ENCODE measurements around the gene LIMK2.

The LIMK2 gene

GRCh38 chr22:31275576-31275975 lies 63.5 kb downstream of the LIMK2 start:
- no peak for DNase-seq

DNA sequence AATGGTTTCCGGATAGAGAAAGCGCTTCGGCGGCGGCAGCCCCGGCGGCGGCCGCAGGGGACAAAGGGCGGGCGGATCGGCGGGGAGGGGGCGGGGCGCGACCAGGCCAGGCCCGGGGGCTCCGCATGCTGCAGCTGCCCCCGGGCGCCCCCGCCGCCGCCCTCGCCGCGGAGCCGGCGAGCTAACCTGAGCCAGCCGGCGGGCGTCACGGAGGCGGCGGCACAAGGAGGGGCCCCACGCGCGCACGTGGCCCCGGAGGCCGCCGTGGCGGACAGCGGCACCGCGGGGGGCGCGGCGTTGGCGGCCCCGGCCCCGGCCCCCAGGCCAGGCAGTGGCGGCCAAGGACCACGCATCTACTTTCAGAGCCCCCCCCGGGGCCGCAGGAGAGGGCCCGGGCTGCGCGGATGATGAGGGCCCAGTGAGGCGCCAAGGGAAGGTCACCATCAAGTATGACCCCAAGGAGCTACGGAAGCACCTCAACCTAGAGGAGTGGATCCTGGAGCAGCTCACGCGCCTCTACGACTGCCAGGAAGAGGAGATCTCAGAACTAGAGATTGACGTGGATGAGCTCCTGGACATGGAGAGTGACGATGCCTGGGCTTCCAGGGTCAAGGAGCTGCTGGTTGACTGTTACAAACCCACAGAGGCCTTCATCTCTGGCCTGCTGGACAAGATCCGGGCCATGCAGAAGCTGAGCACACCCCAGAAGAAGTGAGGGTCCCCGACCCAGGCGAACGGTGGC lies 64.5 kb downstream of the LIMK2 start:
- DNase-seq: no peak

DNA sequence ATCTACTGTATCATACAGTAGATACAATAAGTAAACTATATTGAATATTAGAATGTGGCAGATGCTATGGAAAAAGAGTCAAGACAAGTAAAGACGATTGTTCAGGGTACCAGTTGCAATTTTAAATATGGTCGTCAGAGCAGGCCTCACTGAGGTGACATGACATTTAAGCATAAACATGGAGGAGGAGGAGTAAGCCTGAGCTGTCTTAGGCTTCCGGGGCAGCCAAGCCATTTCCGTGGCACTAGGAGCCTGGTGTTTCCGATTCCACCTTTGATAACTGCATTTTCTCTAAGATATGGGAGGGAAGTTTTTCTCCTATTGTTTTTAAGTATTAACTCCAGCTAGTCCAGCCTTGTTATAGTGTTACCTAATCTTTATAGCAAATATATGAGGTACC lies 65.6 kb downstream of the LIMK2 start:
- DNase-seq: no peak

DNA sequence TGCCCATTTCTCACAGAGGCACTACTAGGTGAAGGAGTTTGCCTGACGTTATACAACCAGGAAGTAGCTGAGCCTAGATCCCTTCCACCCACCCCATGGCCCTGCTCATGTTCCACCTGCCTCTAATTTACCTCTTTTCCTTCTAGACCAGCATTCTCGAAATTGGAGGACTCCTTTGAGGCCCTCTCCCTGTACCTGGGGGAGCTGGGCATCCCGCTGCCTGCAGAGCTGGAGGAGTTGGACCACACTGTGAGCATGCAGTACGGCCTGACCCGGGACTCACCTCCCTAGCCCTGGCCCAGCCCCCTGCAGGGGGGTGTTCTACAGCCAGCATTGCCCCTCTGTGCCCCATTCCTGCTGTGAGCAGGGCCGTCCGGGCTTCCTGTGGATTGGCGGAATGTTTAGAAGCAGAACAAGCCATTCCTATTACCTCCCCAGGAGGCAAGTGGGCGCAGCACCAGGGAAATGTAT lies 66.1 kb downstream of the LIMK2 start:
- DNase-seq: no peak

- no peak for DNase-seq
Measured at GRCh38 chr22:31278626-31279326, 66.7 kb downstream of the LIMK2 start.

GRCh38 chr22:31279327-31279669 lies 67.2 kb downstream of the LIMK2 start:
- no peak for DNase-seq

DNA sequence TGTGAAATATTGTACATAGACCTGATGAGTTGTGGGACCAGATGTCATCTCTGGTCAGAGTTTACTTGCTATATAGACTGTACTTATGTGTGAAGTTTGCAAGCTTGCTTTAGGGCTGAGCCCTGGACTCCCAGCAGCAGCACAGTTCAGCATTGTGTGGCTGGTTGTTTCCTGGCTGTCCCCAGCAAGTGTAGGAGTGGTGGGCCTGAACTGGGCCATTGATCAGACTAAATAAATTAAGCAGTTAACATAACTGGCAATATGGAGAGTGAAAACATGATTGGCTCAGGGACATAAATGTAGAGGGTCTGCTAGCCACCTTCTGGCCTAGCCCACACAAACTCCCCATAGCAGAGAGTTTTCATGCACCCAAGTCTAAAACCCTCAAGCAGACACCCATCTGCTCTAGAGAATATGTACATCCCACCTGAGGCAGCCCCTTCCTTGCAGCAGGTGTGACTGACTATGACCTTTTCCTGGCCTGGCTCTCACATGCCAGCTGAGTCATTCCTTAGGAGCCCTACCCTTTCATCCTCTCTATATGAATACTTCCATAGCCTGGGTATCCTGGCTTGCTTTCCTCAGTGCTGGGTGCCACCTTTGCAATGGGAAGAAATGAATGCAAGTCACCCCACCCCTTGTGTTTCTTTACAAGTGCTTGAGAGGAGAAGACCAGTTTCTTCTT lies 67.9 kb downstream of the LIMK2 start:
- no peak for DNase-seq

DNA sequence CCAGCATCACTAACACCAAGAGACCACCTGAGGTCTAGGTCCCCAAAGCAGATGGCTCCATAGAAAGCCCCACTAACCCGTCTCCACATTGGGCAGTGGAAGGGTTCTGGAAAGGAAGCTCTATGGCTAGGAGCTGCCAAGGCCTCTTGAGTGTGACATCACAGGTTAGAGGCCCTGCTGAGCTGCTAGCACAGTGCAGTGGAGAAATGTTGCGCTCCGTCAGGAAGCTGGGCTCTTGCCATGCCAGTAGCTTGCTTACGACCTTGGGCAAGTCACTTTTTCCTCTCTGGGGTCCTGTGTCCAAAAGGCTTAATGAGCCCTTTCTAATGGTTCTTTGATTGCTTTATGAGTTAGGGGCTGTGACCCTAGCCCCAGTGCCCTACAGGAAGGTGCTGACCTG lies 69.6 kb downstream of the LIMK2 start:
- no peak for DNase-seq

DNA sequence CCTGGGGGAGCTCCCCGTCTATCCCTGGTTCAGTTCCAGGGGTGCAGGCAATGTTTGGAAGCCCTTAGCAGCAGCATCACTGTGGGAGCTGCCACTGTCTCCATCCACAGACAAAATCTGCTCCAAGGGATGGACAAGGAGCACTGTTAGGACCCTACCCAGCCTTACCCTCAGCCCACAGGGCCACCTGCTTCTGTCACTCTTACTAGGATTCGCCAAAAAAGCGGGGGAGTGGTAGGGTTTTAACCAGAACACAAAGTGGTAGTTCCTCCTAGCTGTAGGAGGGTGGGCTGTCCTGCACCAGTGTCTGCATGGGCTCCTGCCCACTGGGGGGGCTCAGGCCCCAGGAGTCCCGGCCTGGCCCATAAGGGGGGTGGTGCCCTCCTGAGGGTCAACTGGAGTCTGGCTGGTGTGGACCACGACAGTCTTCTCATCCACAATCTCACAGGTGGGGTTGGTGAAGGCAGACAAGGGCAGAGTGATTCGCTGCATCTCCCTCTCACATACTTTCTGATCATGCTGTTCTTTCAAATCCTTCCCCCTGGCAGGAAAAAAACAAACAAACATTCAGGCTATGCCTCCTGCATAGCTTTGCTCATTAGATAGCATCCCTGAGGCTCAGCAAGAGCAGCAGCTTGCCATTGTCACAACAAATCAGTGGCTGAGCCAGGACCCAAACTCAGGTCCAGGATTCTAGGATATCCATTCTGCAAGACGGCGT lies 70.8 kb downstream of the LIMK2 start:
- DNase-seq: no peak

GRCh38 chr22:31284281-31285155 lies 72.4 kb downstream of the LIMK2 start:
- peak; percentile 80 for DNase-seq

GRCh38 chr22:31286360-31287255 lies 74.5 kb downstream of the LIMK2 start:
- DNase-seq: no peak

- no peak for DNase-seq
Measured at GRCh38 chr22:31287818-31288495, 75.9 kb downstream of the LIMK2 start.

- DNase-seq: no peak
Measured at GRCh38 chr22:31288496-31289240, 76.6 kb downstream of the LIMK2 start.

GRCh38 chr22:31289344-31289743 lies 77.2 kb downstream of the LIMK2 start:
- DNase-seq: no peak

GRCh38 chr22:31290494-31291471 lies 78.7 kb downstream of the LIMK2 start:
- DNase-seq: peak; percentile 92

- DNase-seq: no peak
Measured at GRCh38 chr22:31291481-31292235, 79.6 kb downstream of the LIMK2 start.

- peak; percentile 85 for DNase-seq
Measured at GRCh38 chr22:31292236-31292989, 80.3 kb downstream of the LIMK2 start, which contains the start of gene PIK3IP1. PIK3IP1 (minus strand) TSS chr22:31292488; CDS start chr22:31292344, 144 bp downstream.
